ENCODE measurements around the gene KCNQ1.

KCNQ1 gene

DNA sequence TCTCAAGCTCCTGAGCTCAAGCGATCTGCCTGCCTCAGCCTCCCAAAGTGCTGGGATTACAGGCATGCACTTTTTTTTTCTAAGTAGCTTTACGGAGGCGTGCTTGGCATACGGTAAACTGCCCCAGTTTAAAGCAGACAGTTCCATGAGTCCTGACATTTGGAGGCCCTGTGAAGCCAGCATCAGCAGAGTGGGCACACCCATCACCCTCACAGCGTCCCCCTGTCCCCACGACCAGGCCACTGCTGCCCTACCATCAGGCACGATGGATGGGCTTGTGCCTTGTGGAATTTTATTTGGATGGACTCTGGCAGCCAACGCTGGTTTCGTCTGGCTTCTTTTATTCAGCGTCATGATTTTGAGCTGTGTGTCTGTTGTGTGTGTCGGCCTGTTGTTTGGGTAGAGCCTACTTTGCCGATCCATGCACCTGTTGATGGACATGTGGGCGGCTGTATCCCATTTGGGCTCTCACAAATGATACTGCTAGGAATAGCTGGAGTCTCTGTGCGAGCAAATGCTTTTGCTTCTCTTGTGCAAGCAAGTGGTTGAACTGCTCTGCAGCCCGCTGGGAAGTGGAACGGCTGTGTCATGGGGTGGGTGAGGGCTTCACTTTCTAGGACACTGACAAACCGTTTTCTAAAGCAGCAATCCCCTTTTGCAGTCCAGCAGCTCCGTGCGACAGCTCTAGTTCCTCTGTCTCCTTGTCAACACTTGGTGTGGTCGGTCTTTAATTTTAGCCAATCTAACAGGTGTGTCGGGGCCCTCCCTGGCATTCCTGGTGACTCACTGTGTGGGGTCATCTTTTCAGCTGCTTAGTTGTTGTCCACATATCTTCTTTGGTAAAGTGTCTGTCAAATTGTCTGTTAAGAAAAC is 23.8 kb downstream of the KCNQ1 start:
- FAIRE-seq (no peak), DNase-seq (ENCODE audit: insufficient read length, low spot score) (no peak)
- no peak for TF ChIP-seq PAX5 (IDR thresholded peaks at IDR 0.05; ENCODE audit: insufficient read depth, low read length, severe bottlenecking)
- TF ChIP-seq POLR2AphosphoS5 (IDR thresholded peaks at IDR 0.05; ENCODE audit: low read depth, low read length) = no peak
- no peak for TF ChIP-seq TAF1 (IDR thresholded peaks at IDR 0.05; ENCODE audit: low read depth, low read length)
- no peak for TF ChIP-seq POLR2A (IDR thresholded peaks at IDR 0.05; ENCODE audit: low read depth, low read length)
- TF ChIP-seq SPI1 (IDR thresholded peaks at IDR 0.05; ENCODE audit: low read depth, low read length) = no peak
- TF ChIP-seq POU2F2 (IDR thresholded peaks at IDR 0.05; ENCODE audit: low read depth, low read length) = no peak

GRCh38 chr11:2470495-2470894 is 25.7 kb downstream of the KCNQ1 start:
- no peak for FAIRE-seq

GRCh38 chr11:2471048-2471803 is 26.4 kb downstream of the KCNQ1 start:
- TF ChIP-seq SPI1 (IDR thresholded peaks at IDR 0.05; ENCODE audit: low read depth, low read length) = no peak
- no peak for TF ChIP-seq PAX5 (IDR thresholded peaks at IDR 0.05; ENCODE audit: insufficient read depth, low read length, severe bottlenecking)
- no peak for TF ChIP-seq POLR2A (IDR thresholded peaks at IDR 0.05; ENCODE audit: low read depth, low read length)
- DNase-seq (ENCODE audit: insufficient read length, low spot score) = no peak
- no peak for FAIRE-seq

More at GRCh38 chr11:2470495-2470894, 25.7 kb downstream of the KCNQ1 start:
- DNase-seq (ENCODE audit: insufficient read length, low spot score) = no peak
- TF ChIP-seq SPI1 (IDR thresholded peaks at IDR 0.05; ENCODE audit: low read depth, low read length) (no peak), POU2F2 (IDR thresholded peaks at IDR 0.05; ENCODE audit: low read depth, low read length) (no peak), POLR2AphosphoS5 (IDR thresholded peaks at IDR 0.05; ENCODE audit: low read depth, low read length) (no peak), TAF1 (IDR thresholded peaks at IDR 0.05; ENCODE audit: low read depth, low read length) (no peak), POLR2A (IDR thresholded peaks at IDR 0.05; ENCODE audit: low read depth, low read length) (no peak), PAX5 (IDR thresholded peaks at IDR 0.05; ENCODE audit: insufficient read depth, low read length, severe bottlenecking) (no peak)

- TF ChIP-seq POLR2A (IDR thresholded peaks at IDR 0.05; ENCODE audit: low read depth, low read length) = no peak
- no peak for TF ChIP-seq POLR2AphosphoS5 (IDR thresholded peaks at IDR 0.05; ENCODE audit: low read depth, low read length)
- no peak for TF ChIP-seq TAF1 (IDR thresholded peaks at IDR 0.05; ENCODE audit: low read depth, low read length)
- no peak for TF ChIP-seq PAX5 (IDR thresholded peaks at IDR 0.05; ENCODE audit: insufficient read depth, low read length, severe bottlenecking)
- no peak for TF ChIP-seq POU2F2 (IDR thresholded peaks at IDR 0.05; ENCODE audit: low read depth, low read length)
- no peak for TF ChIP-seq SPI1 (IDR thresholded peaks at IDR 0.05; ENCODE audit: low read depth, low read length)
- DNase-seq (ENCODE audit: insufficient read length, low spot score) = no peak
- FAIRE-seq = peak; percentile 63
These were observed 26.9 kb downstream of the KCNQ1 start for GRCh38 chr11:2471804-2472096.

- TF ChIP-seq POU2F2 (IDR thresholded peaks at IDR 0.05; ENCODE audit: low read depth, low read length) = no peak
- TF ChIP-seq POLR2A (IDR thresholded peaks at IDR 0.05; ENCODE audit: low read depth, low read length) = no peak
- no peak for TF ChIP-seq POLR2AphosphoS5 (IDR thresholded peaks at IDR 0.05; ENCODE audit: low read depth, low read length)
- no peak for TF ChIP-seq SPI1 (IDR thresholded peaks at IDR 0.05; ENCODE audit: low read depth, low read length)
- TF ChIP-seq TAF1 (IDR thresholded peaks at IDR 0.05; ENCODE audit: low read depth, low read length) = no peak
- TF ChIP-seq PAX5 (IDR thresholded peaks at IDR 0.05; ENCODE audit: insufficient read depth, low read length, severe bottlenecking) = no peak
- DNase-seq (ENCODE audit: insufficient read length, low spot score) (no peak), FAIRE-seq (no peak)
These were observed 27.8 kb downstream of the KCNQ1 start for GRCh38 chr11:2472428-2473186.

DNA sequence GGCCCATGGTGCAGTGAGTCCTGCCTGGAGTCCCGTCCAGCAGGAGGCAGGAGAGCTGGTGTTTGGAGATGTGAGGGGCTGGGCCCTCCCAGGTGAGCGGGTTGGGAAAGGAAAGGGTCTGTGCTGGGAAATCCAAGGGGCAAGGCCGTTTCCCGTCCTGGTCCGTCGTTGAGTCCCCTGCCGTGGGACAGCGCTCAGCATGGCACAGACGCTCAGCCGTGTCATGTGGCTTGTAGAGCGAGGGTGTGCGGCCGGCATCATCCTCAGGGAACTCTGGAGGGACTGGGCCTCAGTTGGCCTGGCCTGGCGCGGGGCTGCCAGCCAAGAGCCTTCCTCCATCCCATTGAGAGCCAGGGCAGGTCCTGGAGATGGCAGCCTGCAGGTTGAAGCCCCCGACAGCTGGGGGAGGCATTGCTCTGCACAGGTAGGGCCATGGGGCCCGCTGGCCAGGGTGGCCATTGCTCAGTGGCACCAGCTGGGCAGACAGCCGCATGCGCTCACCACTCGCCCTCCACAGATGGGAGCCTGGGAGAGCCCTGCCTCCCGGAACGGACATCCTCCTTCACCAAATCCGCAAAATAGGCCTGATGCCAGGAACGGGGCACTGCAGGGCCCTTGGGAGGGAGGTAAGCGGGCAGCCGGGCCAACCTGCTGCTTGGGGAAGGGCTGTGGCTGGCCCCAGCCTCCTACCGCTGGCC is 28.7 kb downstream of the KCNQ1 start:
- TF ChIP-seq POLR2AphosphoS5 (IDR thresholded peaks at IDR 0.05; ENCODE audit: low read depth, low read length) = no peak
- TF ChIP-seq TAF1 (IDR thresholded peaks at IDR 0.05; ENCODE audit: low read depth, low read length) = no peak
- FAIRE-seq = no peak
- DNase-seq (ENCODE audit: insufficient read length, low spot score) = no peak

GRCh38 chr11:2474059-2474901 is 29.5 kb downstream of the KCNQ1 start:
- DNase-seq (ENCODE audit: insufficient read length, low spot score) (no peak), FAIRE-seq (no peak)
- TF ChIP-seq TAF1 (IDR thresholded peaks at IDR 0.05; ENCODE audit: low read depth, low read length) (no peak), POLR2A (IDR thresholded peaks at IDR 0.05; ENCODE audit: low read depth, low read length) (no peak), POU2F2 (IDR thresholded peaks at IDR 0.05; ENCODE audit: low read depth, low read length) (no peak), SPI1 (IDR thresholded peaks at IDR 0.05; ENCODE audit: low read depth, low read length) (no peak), POLR2AphosphoS5 (IDR thresholded peaks at IDR 0.05; ENCODE audit: low read depth, low read length) (no peak), PAX5 (IDR thresholded peaks at IDR 0.05; ENCODE audit: insufficient read depth, low read length, severe bottlenecking) (no peak)

DNA sequence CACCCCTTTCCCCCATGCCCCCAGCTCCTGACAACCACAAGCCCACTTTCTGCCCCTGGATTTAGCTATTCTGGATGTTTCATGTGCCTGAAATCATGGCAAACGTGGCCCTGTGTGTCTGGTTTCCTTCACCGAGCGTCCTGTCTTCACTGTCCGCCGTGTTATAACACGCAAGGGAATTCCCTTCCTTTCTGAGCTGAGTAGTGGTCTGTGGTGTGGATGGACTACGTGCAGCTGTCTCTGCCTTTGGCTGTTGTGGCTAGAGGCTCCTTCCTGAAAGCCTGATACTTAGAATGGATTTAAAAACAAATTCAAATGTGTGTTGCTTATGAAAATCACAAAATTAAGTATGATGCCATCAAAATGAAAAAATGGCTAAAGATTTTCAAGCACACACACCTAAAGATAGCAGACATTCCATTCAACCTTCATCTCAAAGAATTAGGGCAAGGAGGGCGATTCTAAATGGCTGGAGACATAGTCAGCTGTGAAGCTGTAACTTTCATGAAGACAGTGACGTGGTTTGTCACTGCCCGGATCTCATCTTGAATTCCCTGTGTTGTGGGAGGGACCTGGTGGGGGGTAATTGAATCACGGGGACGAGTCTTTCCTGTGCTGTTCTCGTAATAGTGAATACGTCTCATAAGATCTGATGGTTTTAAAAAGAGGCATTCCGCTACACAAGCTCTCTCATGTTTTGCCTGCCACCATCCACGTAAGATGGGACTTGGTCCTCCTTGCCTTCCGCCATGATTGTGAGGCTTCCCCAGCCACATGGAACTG is 30.5 kb downstream of the KCNQ1 start:
- FAIRE-seq (no peak), DNase-seq (ENCODE audit: insufficient read length, low spot score) (no peak)
- TF ChIP-seq PAX5 (IDR thresholded peaks at IDR 0.05; ENCODE audit: insufficient read depth, low read length, severe bottlenecking) = no peak
- TF ChIP-seq TAF1 (IDR thresholded peaks at IDR 0.05; ENCODE audit: low read depth, low read length) = no peak
- no peak for TF ChIP-seq POU2F2 (IDR thresholded peaks at IDR 0.05; ENCODE audit: low read depth, low read length)
- no peak for TF ChIP-seq SPI1 (IDR thresholded peaks at IDR 0.05; ENCODE audit: low read depth, low read length)
- no peak for TF ChIP-seq POLR2AphosphoS5 (IDR thresholded peaks at IDR 0.05; ENCODE audit: low read depth, low read length)
- no peak for TF ChIP-seq POLR2A (IDR thresholded peaks at IDR 0.05; ENCODE audit: low read depth, low read length)

Data from GM12891 (cell line).